Inflammatory macrophage (primary cell): ENCODE measurements around the gene CCNF.
"Not testable (repeated sequence)": the region's sequence is repeated elsewhere in the genome, so short reads cannot be mapped to it uniquely, and the experiment has no call there.

Experiments
- DNase-seq, 2 donors: peaks; one replicate each; pipeline ENCODE4 v3.0.0-alpha.2; 2020 to 2022

CCNF gene

DNA sequence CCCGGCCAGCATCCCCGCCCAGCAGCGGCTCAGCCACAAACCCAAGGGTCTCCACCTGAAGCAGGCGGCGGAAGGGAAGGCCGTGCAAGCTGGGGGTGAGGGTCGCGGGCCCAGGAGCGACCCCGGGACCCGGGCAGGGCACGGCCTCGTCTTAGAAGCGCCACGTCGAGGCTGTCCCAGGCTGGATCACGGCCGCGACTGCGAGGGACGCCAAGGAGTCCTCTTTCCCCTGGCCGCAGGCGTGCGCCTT, 538 bp upstream of the CCNF start:
- DNase-seq = no peak

DNA sequence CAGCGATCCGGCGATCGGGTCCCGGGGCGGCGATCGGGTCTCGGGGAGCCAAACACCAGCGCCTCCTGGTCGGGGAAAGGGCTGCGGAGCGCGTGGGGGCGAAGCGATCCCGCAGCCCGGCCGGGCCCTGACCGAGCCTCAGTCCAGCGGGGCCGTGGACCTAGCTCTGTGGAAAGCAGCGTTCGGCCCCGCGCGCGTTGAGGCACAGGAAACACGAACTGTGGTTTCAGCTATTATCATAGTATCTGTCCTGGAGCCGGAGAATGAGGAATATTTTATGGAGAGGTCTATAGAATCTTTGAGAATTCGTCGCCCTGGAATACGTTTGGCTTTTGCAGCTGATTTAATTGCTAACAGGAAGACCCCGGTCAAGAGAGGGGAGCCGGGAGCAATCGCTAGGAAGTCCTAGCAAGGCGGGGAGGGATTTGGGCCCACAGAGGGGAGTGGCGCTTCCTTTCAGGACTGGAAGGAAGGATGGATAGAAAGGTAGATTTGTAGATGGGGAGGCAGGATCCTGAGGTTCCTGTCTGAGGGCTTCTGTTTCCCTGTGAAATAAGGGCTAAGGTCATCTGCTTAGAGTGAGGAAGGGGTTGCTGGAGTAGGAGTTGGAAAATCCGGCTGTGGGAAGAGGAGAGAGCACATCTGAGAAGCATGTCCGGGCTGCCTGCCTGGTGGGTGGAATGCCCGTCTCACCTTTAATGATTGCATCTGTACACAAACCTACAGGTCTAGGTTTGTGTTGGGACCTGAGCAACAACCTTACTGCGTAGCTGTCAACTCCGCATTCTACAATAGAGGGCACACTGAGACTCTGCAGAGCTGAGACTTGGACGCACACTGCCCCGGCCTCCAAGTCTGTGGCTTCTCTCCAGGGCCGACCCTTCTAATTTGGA, 770 bp downstream of the CCNF start:
- DNase-seq = peak; percentile 7 to 24

DNA sequence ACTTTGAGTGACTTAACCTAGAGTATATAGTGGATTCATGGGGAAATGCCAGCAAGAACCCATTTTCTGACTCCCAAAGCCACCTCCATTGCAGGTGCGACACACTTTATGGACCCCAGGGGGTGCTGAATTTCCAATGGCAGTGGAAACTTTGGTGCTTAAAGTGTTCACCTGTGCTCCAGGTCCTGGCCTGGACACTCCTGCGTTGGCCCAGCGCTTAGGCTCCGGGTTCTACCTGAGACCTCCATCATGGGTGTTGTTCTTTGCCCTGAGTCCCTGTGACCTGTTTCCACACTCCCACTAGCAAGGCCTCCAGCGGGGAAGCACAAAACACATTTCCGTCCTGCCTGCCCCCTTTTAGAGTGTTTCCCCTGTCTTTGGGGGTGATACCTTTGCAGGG, 3.0 kb downstream of the CCNF start:
- DNase-seq = no peak

DNA sequence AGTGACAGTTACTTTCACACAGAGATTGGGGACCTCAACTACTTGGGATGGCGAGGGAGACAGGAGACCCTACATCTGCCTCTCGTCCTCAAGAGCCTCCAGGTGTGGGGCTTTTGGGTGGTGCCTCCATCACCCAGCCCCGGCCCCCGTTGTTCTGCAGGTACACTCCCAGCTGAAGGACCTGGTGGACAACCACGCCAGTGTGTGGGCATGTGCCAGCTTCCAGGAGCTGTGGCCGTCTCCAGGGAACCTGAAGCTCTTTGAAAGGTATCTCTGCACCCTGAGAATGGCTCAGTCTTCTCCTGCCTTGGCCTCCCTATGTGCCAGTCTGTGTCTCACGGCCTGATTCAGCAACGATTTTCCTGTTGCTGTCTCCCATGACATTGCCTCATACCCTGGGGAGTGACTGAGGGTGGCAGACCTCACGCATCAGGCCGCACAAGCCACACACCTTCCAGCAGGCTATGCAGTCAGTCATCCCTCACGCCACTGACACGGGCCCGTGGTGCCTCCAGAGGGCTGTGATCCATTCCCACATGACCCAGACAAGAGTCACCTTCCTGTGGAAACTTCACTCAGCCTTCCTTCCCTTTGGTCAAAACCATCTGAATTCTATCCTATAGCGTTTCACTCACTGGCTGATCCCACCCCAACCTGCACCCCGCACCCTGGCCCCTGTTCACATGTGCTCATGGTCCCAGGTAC, 3.7 kb downstream of the CCNF start:
- DNase-seq = no peak

DNA sequence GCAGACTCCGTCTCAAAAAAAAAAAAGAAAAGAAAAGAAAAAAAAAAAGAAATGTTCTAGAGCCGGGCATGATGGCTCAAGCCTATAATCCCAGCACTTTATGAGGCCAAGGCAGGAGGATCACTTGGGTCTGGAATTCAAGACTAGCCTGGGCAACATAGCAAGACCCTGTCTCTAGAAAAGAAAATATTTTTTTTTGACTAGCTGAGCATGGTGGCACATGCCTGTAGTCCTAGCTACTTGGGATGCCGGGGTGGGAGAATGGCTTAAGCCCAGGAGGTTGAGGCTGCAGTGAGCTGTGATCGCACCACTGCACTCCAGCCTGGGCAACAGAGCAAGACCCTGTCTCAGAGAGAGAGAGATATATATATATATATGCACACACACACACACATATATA, 6.0 kb downstream of the CCNF start:
- DNase-seq = not testable (repeated sequence)

DNA sequence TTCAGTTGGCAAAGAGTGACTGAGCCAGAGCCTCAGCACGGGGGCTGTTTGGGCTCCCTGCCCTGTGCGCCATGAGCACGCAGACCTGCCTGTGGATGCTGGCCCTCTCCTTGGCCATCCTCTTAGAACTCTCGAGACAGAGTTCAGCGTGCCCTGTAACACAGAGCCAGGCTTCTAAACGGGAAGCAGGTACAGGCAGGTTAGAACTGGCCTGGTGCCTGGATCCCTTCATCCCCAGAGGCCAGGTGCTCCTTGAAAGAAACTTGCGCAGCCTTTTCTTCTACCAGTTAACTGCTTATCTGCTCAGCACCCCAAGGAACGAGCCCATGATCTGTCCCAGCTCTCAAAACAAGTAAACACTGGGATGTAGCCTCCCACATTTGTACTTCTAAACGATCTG, 6.9 kb downstream of the CCNF start:
- DNase-seq = no peak

DNA sequence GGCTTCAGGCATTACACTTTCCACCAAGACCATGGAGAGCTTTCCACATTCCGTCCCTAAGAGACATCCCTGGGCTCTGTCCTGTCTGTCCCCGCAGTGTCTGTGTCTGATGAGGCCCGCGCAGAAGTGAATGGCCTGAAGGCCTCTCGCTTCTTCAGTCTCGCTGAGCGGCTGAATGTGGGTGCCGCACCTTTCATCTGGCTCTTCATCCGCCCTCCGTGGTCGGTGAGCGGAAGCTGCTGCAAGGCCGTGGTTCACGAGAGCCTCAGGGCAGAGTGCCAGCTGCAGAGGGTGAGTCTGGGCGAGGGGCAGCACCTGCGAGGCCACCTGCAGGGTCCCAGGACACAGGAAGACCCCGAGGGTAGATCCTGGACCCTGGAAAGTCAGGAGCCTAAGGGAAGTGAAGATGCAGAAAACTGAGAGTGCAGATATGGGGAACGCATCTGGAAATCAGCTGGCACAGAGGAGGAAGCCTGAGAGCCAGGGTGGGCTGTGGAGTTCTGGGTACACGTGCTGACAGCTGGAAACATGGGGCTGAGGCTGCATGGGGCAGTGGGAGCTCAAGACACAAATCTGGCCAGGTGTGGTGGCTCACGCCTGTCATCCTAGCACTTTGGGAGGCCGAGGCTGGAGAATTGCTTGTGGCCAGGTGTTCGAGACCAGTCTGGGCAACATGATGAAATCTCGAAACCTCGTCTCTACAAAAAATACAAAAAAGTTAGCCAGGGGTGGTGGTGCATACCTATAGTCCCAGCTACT, 8.0 kb downstream of the CCNF start:
- no peak for DNase-seq

DNA sequence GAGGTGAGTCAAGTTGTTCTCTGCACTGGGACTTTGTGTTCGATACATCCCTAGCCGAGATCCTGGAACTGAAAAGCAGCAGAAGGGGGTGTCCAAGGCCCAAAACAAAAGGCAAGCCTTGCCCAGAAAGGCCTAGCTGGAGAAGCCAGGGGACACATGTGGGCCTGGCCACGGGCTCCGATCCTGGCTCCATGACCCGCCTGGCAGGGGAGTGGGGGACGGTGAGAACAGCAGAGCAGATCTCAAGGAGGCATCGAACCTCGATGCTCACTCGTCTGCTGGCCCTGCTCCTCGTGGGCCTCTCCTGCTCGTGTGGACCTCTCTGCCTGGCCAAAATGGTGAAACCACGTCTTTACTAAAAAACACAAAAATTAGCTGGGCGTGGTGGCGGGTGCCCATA, 8.9 kb downstream of the CCNF start:
- DNase-seq = no peak

DNA sequence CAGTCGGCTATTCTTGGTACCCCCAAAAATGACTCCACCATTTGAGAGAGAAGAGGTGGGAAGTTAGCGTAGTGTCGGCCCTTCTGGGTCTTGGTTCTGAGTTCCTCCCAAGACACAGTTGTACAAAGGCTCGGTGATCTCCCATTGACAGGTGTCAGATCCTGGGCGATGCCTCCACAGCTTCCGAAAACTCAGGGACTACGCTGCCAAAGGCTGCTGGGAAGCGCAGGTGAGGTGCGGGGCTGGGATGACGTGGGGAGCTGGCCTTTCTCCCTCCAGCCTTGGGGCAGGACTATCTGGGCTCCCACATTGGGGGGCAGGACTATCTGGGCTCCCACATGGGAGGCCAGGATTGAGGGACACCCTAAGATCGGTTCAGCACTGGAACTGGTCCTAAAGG, 10.4 kb downstream of the CCNF start:
- no peak for DNase-seq

DNA sequence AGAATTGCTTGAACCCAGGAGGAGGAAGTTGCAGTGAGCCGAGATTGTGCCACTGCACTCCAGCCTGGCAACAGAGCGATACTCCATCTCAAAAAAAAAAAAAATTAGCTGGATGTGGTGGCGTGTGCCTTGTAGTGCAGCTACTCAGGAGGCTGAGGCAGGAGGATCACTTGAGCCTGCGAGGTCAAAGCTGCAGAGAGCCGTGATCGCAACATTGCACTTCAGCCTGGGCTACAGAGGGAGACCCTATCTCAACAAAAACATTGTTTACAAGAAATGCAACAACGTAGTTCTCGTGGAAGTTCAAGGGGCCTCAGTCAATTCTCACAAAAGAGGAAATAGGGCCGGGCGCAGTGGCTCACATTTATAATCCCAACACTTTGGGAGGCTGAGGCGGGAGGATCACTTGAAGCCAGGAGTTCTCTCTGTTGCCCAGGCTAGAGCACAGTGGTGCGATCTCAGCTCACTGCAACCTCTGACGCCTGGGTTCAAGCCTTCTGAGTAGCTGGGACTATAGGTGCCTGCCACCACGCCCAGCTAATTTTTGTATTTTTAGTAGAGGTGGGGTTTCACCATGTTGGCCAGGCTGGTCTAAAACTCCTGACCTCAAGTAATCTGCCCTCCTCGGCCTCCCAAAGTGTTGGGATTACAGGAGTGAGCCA, 12.0 kb downstream of the CCNF start:
- not testable (repeated sequence) for DNase-seq

DNA sequence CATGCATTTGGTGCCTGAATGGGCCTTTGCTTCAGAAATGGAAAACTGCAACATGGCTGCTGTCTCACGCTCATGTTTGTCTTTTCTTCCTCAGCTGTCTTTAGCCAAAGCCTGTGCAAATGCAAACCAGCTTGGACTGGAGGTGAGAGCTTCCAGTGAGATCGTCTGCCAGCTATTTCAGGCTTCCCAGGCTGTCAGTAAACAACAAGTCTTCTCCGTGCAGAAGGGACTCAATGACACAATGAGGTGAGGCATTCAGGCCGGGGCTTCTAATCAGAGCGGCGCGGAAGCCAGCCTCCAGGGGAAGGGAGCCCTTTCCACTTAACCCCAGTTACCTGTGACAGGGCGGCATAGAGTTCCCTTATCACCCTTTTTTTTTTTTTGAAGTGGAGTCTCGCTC, 14.3 kb downstream of the CCNF start:
- DNase-seq = no peak

DNA sequence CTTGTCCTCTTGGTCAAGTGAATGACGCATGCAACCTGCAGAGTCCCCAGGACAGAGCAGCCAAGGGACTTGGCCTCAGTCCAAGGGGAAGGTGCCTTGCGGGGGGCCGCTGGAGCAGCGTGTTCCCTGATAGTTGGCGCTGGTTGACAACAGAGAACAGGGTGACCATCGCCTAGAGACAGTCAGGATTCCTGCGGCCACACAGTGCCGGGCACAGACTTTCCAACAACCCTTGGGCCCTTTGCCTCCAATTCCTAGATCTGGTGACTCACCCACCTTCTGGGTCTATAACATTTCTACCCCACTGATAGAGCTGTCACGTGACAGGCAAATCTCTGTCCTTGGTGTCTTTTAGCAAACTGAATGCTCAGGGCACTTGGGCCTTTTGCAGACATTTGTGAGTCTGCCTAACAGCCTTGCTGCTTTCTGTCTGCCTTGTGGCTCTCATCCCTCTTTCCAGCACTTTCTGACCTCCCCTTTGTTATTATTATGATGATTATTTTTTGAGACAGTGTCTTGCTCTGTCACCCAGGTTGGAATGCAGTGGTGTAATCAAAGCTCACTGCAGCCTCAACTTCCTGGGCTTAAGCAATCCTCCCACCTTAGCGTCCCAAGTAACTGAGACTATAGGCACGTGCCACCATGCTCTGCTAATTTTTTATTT, 18.8 kb downstream of the CCNF start:
- no peak for DNase-seq

DNA sequence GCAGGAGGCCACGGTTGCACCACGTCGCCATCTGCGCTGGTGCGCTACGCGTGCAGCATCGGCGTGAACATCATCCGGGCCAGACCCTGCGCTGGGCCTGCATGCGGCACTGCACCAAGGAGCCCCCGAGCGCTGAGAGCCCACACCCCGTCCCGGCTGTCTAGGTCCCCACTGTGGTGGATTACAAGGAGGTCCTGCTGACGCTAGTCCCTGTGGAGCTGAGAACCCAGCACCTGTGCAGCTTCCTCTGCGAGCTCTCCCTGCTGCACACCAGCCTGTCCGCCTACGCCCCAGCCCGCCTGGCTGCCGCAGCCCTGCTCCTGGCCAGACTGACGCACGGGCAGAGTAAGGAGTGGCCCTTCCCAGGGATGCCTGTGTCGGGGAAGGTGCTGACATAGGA, 19.9 kb downstream of the CCNF start:
- DNase-seq = no peak

DNA sequence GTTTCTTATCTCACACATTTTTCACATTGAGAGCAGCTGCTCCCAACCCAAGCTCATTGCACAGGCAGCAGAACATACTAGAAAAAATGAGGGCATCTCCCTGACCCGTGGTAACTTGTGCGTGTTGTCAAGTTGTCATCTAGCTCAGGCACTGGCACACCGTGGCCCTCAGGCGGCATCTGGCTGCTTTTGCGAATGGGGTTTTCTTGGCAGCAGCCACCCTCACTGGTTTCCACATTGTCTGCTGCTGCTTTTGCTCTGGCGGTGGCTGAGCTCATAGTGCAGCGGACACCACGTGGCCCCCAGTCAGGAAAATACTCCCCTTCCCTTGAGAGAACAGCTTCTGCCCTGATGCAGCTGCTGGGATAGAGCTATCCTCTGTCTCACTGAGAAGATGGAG, 21.3 kb downstream of the CCNF start:
- DNase-seq = no peak

DNA sequence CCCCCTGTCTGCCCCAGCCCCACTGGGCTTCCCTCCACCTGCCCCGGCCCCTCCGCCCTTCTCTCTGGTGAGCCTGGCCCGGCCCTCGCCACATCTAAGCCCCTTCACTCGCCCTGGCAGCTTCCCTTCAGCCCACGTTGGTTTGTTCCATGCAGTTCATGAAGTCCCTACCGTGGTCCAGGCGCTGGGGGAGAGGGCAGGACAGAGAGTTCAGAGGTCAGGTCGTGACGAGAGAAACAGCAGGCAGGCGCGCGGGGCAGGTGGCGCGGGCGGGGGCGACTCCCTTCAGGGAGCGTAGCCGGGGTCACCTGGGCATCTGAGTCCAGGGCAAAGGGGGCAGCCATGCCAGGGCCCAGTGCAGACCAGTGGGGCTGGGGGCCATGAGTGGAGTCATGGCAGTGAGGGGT, 21.7 kb downstream of the CCNF start:
- DNase-seq = no peak

DNA sequence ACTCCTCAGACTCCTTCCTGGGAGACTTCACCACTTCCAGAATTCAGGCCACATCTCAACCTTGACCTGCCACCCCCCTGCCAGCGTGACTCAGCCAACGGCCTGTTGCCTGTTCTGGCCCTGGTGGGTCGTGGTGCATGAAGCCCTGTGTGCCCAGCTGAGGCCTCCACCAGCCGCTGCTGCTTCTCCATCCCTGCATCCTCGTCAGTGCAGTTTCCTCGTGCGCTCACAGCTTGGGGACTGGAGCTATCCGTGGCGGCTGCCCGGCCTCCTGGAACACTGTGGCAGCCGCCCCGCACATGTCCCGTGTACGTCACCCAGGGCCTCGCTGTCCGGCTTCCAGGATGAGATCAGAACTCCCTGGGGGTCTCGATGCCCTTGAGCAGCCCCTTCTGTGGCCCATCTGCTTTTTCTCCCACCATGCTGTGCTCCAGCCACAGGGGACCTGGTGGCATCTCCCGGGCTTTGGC, 22.6 kb downstream of the CCNF start:
- DNase-seq = no peak

DNA sequence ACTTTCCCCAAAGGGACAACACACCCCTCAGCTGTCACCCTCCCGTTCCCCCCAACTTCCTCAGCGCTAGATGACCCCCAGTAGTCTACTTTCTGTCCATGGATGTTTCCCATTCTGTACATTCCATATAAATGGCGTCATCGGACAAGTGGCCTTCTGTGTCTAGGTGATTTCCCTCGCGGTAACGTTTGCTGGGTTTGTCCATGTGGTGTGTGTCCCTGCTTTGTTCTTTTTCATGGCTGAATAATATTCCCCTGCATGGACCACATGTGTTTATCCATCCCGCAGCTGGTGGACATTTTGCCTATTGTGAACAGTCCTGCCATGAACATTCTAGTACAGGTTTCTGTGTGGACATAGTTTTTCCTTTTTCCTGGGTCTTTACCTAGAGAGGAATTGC, 23.4 kb downstream of the CCNF start:
- DNase-seq = no peak

DNA sequence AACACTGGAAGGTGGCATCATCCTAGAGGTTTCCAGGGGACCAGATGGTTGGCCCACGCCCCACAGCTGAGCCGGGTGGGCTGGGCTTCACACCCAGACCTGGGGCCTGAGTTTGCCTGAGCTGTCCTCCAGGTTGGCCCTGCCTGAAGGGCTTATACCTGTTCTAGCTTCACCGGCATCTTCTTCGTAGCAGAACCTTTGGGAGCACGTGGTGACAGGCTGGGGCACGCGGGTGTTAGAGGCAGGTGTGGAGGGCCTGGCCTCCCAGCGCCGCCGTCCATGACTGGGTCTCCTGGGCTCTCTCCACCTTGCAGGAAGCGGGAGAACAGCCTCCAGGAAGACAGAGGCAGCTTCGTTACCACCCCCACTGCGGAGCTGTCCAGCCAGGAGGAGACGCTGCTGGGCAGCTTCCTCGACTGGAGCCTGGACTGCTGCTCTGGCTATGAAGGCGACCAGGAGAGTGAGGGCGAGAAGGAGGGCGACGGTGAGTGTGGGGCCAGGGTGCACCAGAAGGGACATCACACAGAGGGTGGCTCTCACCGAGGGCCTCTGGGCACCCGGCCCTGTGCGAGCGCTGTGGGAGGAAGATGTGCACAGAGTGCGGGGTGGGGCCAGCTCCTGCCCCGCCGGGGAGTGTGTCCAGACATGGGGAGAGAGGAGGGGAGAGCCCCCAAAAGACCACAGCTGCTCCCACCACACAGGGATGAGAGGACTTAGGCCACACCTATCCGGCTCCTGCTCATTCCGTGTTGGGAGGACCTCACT, 26.0 kb downstream of the CCNF start:
- DNase-seq = no peak

DNA sequence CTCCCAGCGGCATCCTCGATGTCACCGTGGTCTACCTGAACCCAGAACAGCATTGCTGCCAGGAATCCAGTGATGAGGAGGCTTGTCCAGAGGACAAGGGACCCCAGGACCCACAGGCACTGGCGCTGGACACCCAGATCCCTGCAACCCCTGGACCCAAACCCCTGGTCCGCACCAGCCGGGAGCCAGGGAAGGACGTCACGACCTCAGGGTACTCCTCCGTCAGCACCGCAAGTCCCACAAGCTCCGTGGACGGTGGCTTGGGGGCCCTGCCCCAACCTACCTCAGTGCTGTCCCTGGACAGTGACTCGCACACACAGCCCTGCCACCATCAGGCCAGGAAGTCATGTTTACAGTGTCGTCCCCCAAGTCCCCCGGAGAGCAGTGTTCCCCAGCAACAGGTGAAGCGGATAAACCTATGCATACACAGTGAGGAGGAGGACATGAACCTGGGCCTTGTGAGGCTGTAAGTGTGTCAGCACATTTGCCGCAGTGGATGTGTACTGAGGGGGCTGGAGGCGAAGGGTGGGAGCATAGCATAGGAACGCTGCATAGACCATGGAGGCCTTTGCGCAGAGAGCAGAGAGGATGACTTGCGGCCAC, 27.4 kb downstream of the CCNF start:
- DNase-seq = no peak

DNA sequence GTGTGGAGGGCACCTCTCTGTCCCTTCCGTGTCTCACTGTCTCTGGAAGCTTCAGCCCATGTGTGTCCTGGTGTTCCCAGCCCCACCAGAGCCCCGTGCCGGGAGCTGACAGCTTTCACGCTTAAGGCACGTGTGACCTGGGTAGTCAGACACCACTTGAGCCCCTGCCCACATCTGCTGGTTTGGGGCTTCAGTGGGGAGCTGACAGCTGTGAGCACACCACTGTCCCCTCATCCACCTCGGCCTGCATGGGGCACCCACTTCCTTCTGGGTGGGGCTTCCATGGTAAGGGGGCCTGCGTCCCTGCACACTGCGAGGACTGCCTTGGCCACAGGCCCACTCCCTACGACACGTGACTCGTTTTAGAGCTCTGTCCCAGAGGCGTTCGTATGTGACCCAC, 28.0 kb downstream of the CCNF start:
- DNase-seq = no peak

DNA sequence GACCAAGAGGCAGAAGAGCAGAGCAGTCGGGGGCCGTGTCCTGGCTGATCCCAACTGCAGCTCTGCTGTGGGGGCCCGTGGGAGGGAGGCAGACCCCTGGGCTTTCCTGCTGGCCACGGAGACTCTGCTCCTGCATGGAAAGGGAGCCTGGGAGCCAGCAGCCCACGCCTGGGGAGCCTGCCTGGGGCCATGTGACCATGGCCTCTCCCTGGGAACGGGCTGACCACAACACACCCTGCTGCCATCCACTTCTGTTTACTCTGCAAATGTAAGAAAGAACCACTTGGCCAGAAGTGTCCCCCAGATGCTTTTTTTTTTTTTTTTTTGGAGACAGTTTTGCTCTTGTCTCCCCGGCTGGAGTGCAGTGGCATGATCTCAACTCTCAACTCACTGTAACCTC, 28.7 kb downstream of the CCNF start:
- no peak for DNase-seq
